HG02970 (cell line): ENCODE results near the gene RASA2.
"Not testable (repeated sequence)": the region's sequence is repeated elsewhere in the genome, so short reads cannot be mapped to it uniquely, and the experiment has no call there.

Source experiments
- ATAC-seq: cut with Tn5 transposase; IDR thresholded peaks from one replicate; pipeline ENCODE4 v1.9.1; 2021; ENCODE audit warnings: mild to moderate bottlenecking, moderate library complexity, moderate number of reproducible peaks; ENCODE audit not compliant: unreplicated experiment, low FRiP score

The RASA2 gene

GRCh38 chr3:141530415-141530768 lies 43.6 kb downstream of the RASA2 start:
- ATAC-seq: no peak

GRCh38 chr3:141532609-141533008 lies 45.8 kb downstream of the RASA2 start:
- ATAC-seq: no peak

GRCh38 chr3:141536017-141536416 lies 49.2 kb downstream of the RASA2 start:
- not testable (repeated sequence) for ATAC-seq

GRCh38 chr3:141537856-141538255 lies 51.0 kb downstream of the RASA2 start:
- no peak for ATAC-seq

GRCh38 chr3:141538568-141539240 lies 51.9 kb downstream of the RASA2 start:
- no peak for ATAC-seq

- no peak for ATAC-seq
These were observed 52.8 kb downstream of the RASA2 start for GRCh38 chr3:141539431-141540187.

- ATAC-seq: no peak
These were observed 53.7 kb downstream of the RASA2 start for GRCh38 chr3:141540531-141540930.

- ATAC-seq: no peak
These were observed 55.6 kb downstream of the RASA2 start for GRCh38 chr3:141542202-141542969.

GRCh38 chr3:141542989-141543388 lies 56.2 kb downstream of the RASA2 start:
- ATAC-seq: no peak

- no peak for ATAC-seq
These were observed 57.9 kb downstream of the RASA2 start for GRCh38 chr3:141544697-141545096.

- ATAC-seq: no peak
These were observed 59.3 kb downstream of the RASA2 start for GRCh38 chr3:141546081-141546480.

GRCh38 chr3:141546586-141546985 lies 59.8 kb downstream of the RASA2 start:
- ATAC-seq: no peak

- no peak for ATAC-seq
These were observed 61.0 kb downstream of the RASA2 start for GRCh38 chr3:141547791-141548190.

GRCh38 chr3:141550926-141551665 lies 64.3 kb downstream of the RASA2 start:
- no peak for ATAC-seq

GRCh38 chr3:141552440-141552991 lies 65.7 kb downstream of the RASA2 start:
- no peak for ATAC-seq

- ATAC-seq: no peak
These were observed 66.2 kb downstream of the RASA2 start for GRCh38 chr3:141553055-141553454.

GRCh38 chr3:141556034-141556433 lies 69.2 kb downstream of the RASA2 start:
- ATAC-seq: no peak

GRCh38 chr3:141557961-141558706 lies 71.3 kb downstream of the RASA2 start:
- ATAC-seq: no peak

GRCh38 chr3:141561426-141562034 lies 74.7 kb downstream of the RASA2 start:
- ATAC-seq: no peak
